ENCODE results near the gene IP6K1. TPM values are rescaled to one million over a fixed set of nuclear protein-coding genes. Genes with fewer than 3 reads are reported as not detected.
A peak's percentile ranks its signal among the peaks of the same experiment; 100 is the strongest.

Gene IP6K1
- total RNA-seq, 1 experiment from 2014 or later: 42.2 TPM

DNA sequence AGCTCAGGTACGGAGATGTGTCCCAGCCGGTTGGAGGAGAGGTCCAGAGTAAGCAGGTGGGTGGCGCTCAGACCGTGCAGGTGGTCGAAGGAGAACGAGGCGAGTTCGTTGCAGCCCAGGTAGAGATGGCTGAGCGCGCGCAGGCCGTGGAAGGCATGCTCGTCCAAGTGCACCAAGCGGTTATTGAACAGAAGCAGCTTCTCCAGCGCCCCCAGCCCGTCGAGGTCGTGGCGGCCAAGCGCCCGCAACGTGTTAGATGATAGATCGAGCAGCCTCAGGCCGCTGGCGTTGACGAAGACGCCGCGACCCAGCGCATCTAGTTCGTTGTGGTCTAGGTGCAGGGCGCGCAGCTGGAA lies 67.5 kb downstream of the IP6K1 start:
- Histone ChIP-seq H4K20me1 (ENCODE audit: control insufficient read depth, insufficient read depth, insufficient read length) (no peaks in the 10 kb centered on the region), H2BK120ac (ENCODE audit: low read depth, low read length, poor library complexity, severe bottlenecking) (no peak overlapping the region), H2AK5ac (ENCODE audit: insufficient read length, low read length) (no peak overlapping the region), H2AFZ (ENCODE audit: low read length) (no peak overlapping the region), H4K5ac (ENCODE audit: insufficient read length, low read depth, low read length) (no peak overlapping the region), H3K56ac (ENCODE audit: insufficient read length, low read depth, low read length) (no peak overlapping the region), H3K23me2 (ENCODE audit: insufficient read length, low read depth, low read length, poor library complexity, severe bottlenecking) (peaks cover 18% of the 10 kb centered on the region), H2BK20ac (ENCODE audit: low read depth, low read length, poor library complexity, severe bottlenecking) (no peak overlapping the region), H3K9me3 (ENCODE audit: control insufficient read depth, low read depth, low read length) (no peaks in the 10 kb centered on the region), H3K4ac (ENCODE audit: low read depth, low read length) (no peak overlapping the region), H3K79me2 (ENCODE audit: insufficient read depth, low read length) (no peaks in the 10 kb centered on the region), H2BK5ac (ENCODE audit: insufficient read length, low read length) (no peak overlapping the region), H3T11ph (ENCODE audit: low read length) (no peak overlapping the region), H3K23ac (ENCODE audit: insufficient read length, low read depth, low read length) (no peak overlapping the region), H3K4me1 (ENCODE audit: insufficient read depth, low read length) (no peaks in the 10 kb centered on the region), H3K79me1 (ENCODE audit: insufficient read depth, low read depth, low read length, poor library complexity, severe bottlenecking) (peaks cover 2% of the 10 kb centered on the region), H3K18ac (ENCODE audit: insufficient read length, low read depth, low read length) (no peak overlapping the region), H4K91ac (ENCODE audit: insufficient read length, low read depth, low read length) (no peak overlapping the region), H4K8ac (replicated peaks; ENCODE audit: insufficient read length, low read depth, low read length) (no peak overlapping the region), H3K9ac (ENCODE audit: extremely low read depth, insufficient read length, low read length) (peak overlapping the region; percentile 23), H2BK15ac (ENCODE audit: low read depth, low read length) (no peak overlapping the region), H3K14ac (ENCODE audit: insufficient read depth, low read length) (peak overlapping the region; percentile 47), H2BK12ac (ENCODE audit: insufficient read length, low read depth, low read length) (no peak overlapping the region), H3K27me3 (ENCODE audit: insufficient read depth, low read length) (no peaks in the 10 kb centered on the region), H3K4me2 (ENCODE audit: insufficient read depth, insufficient read length, low read length) (peak overlapping the region; percentile 44), H3K27ac (ENCODE audit: insufficient read length, low read depth, low read length) (no peak overlapping the region)
- Mint-ChIP-seq H3K9me3 (no peaks in the 10 kb centered on the region), H3K27ac (peak overlapping the region; percentile 3 to 95 (median 14); a peak in 3 of 7 replicates), H3K27me3 (ENCODE audit: low read depth) (peaks cover 4% of the 10 kb centered on the region), H3K36me3 (ENCODE audit: insufficient read depth in 1 of 3, low read depth in 3 of 3) (peaks cover 0 to 38% (median 34%) of the 10 kb centered on the region in 3 experiments; a peak in 6 of 7 replicates), H3K4me3 (peak overlapping the region; percentile 79 to 87), H3K4me1 (peaks cover 15% of the 10 kb centered on the region in 2 experiments)
- TF ChIP-seq, protein P1, sequence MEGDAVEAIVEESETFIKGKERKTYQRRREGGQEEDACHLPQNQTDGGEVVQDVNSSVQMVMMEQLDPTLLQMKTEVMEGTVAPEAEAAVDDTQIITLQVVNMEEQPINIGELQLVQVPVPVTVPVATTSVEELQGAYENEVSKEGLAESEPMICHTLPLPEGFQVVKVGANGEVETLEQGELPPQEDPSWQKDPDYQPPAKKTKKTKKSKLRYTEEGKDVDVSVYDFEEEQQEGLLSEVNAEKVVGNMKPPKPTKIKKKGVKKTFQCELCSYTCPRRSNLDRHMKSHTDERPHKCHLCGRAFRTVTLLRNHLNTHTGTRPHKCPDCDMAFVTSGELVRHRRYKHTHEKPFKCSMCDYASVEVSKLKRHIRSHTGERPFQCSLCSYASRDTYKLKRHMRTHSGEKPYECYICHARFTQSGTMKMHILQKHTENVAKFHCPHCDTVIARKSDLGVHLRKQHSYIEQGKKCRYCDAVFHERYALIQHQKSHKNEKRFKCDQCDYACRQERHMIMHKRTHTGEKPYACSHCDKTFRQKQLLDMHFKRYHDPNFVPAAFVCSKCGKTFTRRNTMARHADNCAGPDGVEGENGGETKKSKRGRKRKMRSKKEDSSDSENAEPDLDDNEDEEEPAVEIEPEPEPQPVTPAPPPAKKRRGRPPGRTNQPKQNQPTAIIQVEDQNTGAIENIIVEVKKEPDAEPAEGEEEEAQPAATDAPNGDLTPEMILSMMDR (conservative IDR thresholded peaks at IDR 0.05): no peak
- no CpG with 5 or more reads among the region's 33 CpGs for WGBS (ENCODE audit: extremely low coverage, insufficient read length, low lambda C conversion rate)
- DNase-seq: no peak
